GM18517 (cell line): ENCODE data around the gene NT5C2.
A peak's percentile ranks its signal among the peaks of the same experiment; 100 is the strongest.

Experiments
- ATAC-seq: cut with Tn5 transposase; IDR thresholded peaks from one replicate; pipeline ENCODE4 v1.9.1; 2021; ENCODE audit warnings: mild to moderate bottlenecking, moderate library complexity; ENCODE audit not compliant: unreplicated experiment

Gene NT5C2

DNA sequence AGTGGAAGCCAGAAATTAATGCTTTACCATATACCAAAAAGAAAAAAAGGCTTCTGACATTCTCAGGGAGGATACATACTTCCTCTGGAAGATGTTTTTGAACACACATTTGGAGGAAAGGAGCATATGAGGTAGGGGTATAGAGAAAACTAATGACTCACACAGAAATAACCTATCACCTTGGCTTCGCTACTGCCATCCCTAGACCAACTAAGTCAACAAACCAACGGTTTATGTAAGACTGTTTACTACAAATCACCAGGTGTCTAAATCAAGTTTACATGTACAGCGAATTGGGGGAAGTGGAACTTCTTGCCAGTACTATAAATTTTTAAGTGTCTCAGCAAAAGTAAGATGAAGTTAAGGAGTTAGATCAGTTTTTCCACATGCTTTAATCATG is 96.9 kb downstream of the NT5C2 start:
- no peak for ATAC-seq

DNA sequence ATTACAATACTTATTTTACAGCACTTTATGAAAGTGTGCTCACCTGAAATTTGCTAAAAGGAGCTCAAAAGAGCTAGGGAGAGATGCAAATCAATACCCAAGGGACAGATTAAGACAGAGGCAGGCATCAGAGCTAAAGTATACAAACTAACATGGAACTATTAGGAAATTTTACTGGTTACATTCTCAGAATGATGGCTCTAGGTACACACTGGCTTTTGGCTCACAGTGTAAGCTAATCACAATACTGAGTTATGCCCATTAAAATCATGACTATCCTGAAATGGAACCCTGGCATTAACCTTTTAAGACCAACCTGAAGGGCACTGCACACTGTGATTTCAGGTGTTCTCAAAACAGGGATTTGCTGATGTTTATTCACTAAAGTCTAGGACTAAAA is 98.1 kb downstream of the NT5C2 start:
- ATAC-seq, result no peak

DNA sequence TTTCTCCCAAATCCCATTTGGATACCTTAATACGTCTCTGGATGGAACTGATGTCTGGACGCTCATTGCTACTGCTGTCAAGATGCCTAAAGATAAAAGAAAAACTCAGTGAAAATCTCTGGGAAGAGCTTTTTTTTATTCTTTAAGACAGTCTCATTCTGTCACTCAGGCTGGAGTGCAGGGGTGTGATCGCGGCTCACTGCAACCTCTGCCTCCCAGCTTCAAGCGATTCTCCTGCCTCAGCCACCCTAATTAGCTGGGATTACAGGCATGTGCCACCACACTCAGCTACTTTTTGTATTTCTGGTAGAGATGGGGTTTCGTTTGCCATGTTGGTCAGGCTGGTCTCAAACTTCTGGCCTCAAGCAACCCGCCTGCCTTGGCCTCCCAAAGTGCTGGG is 102.2 kb downstream of the NT5C2 start:
- no peak for ATAC-seq

DNA sequence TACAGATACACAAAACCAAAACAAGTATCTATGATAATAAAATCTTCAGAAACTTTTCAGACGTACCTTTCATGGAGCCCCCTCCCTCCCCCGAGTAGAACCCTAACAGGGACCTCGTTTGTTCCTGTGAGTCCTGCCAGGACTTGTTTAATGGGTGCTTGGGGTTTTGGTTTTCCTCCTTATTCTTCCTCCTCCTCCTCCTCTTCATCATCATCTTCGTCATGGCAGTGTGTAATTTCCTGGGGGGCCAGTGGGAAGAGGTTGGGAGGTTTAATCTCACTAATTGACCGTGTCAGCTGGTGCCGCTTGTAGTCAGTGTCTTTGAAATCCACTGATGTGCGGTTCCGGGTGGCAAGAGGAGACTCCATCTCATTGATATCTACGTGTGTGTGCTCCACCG is 103.6 kb downstream of the NT5C2 start:
- ATAC-seq, result no peak

DNA sequence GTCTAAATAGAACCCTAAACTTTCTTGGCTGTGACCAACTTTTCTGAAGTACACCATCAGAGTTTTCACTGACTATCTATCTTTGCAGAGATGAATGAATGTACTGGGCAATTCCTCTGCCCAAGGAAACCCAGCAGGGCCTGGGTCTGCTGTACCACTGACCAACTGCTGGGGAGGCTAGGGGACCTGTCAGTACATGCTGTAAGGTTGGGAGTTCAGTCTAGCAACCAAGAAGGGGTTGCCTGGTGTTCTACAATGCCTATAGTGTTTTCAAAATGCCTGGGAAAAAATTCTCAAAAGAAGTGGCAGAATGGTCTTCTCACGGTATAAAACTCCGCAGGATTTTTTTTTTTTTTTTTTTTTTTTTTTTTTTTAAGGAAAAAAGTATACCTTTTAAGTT is 106.3 kb downstream of the NT5C2 start:
- no peak for ATAC-seq

DNA sequence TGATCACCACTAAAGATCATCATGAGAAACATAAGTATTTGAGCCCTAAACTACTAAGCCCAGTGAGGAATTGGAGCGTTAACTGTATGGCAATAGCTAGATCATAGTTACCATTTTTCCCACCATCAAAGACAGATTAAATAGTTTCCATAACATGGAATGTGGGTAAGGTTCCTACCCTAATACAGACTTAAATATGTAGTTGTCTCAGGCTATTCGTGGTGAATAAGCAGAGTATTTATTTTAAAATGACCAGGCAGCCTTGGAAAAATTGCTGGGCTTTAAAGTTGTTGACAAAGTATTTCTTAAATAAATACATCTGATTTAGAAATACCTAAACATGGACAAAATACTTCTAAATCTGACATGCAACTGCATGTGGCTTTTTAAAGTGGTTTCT is 106.8 kb downstream of the NT5C2 start:
- no peak for ATAC-seq

DNA sequence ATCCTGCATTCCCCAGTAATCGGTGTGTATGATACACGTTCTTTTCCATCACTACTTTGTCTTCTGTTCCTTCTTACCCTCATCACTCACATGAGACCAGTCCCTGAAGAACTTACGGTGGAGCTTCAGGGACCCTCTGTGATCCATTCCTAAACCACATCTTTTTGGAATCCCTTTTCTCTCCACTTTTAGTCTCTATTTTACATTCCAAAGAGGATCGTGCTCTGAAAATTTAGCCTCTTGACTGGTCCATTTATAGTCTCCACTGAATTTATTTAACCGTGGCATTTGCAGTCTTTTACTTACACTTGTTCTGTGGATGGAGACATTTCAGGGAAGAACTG is 109.1 kb downstream of the NT5C2 start:
- no peak for ATAC-seq

DNA sequence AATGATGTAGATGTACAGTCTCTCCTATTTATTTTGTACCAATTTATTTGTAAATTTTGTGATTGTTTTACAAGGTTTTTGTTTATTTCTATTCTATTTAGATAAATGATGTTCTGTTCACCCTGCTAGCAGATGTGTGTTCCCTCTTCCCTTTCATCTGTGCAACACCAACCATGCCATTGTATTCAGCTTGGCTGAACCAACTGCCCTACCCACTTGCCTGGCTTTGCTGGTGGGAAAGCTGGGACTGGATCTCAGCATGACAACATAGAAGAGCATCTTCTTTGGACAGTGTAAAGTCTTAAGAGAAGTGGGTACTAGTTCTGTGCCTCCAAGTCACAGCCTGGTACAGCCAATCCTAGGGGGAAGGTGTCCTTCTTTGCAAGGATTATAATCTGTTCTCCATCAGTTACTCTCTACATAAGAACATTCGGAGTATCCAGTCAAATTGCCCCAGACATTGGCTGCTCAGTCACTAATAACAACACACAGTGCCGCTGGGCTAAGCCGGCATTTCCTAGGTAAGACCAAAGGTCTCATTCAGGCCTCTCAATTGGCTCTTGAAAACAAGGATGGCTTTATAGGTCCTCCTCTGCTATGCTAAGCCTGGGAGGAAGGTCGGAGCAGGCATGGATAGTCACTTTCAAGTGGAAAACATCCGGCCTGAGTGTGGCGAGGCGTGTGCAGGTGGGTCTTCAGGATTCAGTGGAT is 109.7 kb downstream of the NT5C2 start:
- no peak for ATAC-seq

DNA sequence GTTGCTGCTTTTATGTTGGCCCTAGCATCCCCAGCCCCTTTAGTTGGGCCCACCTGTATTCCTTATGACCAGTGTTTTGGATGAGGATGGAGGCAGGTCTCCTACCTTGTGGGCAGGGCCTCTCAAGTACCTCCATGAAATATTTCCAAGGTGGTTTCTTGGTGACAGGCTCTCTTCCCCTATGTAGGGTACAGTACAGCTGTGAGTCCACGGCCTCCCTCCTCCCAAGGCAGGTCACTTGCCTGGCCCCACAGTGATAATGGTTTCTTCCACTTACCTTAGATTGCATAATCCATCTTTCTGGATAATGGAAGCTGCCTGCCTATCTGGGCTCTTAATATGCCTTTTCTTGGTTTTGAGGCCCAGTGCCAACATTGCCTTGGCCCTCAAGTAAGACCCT is 110.4 kb downstream of the NT5C2 start:
- no peak for ATAC-seq

DNA sequence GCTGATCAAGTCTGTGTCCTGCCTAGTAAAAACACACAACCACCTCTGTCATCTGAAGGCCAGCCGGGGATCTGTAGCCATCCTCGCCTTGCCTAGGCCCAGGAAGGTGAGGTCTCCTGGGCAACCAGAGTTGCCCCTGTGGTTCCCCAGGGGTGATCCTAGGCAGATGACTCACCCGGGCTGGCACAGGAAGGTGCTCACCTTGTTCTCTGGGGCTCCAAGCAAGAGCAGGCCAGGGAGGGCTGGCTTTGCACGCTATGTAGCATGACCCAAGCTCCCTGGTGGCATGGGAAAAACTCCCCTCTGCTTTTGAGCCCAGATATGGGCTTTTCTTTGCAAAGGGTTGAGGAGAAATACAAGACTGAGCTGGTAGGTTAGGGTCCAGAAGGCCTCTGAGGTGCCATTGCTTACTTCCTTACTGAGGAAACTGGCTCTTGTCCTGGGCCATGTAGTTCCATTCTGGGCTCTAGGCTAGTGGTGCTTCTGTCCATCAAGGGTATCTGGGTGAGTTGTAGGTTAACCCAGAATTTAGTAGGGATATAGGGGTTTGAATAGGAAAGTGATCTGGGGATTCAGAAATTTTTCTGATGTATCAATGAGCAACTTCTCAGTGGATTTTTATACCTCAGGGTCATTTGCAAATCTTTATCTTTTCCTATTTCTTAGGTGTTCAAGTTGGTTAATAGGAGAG is 112.0 kb downstream of the NT5C2 start:
- no peak for ATAC-seq

DNA sequence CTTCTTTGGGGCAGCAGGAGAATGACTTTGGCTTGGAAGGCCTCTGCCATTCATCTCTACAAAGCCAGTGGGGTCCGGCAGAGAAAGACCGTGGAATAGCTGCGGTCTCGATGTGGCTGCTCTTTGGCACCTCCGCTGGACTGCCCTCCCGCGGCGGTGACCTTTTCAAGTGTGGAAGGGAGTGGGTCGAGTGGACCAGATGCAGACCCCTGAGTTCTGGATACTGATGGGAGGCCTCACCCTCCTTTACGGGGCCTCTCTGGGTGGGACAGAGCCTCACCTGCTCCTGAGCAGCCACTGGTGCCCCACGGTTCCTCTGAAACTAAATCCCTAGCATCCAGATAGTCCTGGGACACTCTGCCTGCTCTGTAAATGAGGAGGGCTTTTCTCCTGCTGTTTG is 113.1 kb downstream of the NT5C2 start:
- ATAC-seq, result no peak

DNA sequence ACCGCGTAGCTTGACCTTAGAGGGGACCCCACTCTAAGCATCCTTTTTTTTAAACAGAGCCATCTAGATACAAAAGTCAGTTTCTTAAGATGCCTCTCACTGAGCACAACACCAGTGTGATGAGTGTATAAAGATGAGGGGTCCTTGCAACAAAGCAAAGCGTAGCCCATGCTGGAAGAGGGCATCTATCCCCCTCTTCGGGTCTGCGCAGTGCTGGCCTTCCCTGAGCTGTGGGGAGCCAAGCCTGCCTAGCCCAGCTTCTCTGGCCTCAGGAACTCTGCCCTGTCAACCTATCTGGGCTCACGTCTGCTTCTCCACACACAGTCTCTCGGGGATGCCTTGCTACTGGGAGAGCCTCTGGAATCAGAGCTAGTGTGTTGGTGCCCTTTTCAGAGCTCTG is 114.0 kb downstream of the NT5C2 start:
- no peak for ATAC-seq

DNA sequence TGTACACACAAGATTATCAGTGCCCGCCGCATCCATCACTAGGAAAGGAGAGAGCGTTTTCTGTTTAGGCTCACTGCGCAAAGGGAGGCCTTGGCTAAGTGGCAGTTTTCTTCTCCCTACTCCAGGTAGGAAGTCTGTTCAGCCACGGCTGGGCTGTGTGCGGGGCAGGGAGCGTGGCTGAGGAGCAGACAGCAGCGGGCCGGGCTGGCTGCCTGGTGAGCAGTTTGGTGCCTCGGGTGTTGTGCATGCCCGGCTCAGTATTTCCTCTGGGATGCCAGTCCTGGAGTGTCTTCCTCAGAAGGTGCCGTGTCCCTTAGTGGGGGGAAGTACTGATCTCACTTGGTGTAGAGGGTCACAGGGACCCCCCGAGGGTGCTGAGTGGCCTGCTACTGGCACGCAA is 114.4 kb downstream of the NT5C2 start:
- no peak for ATAC-seq

DNA sequence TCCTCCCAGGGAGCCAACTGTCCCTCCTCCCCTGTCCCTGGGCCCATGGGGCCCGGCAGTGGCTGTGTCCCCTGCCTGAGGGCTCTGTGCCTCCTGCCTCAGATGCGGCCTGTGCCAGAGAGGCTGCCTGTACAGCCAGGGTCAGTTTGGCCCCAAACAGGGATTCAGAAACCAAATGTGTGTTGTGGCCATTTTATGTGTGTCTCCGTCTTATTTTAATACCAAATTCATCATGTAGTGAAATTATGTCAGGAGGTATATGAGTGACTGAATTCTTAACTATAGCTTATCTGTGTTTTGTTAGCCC is 114.8 kb downstream of the NT5C2 start:
- no peak for ATAC-seq

DNA sequence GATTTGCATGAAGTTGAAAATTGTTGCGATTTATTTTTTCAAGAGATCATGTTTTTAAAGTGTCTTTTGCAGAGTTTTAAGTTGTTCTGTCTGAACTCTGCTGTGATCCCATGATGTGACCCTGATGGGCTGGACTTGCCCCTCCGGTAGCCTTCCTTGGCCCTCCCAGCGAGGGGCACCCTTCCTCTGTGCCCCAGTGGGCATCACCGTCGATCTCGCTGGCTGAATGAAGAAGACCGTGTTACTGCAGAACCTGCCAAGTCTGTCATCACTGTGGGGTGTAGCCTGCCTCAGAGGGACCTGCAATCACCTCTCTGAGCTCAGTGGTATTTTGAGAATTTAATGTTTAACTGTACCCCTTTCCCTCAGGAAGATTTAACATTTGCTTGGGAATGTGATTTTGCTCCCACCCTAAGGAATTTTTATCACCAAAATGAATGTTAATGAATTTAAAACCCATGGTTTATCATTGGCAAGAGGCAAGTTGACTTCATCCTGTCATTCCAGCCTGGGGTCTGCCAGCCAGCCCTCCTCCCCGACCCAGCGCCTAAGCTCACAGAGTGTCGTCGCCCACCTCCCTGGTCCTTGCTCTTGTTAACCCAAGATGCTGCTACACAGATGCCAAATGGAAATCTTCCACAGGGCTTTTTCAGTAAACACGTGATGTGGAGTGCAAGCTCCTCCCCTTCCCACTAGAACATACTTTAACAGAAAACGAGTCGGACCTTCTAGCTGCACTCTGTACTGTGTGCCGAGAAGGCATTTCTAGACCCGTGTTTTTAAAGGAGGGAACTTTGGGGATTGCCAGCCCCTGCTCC is 115.4 kb downstream of the NT5C2 start:
- ATAC-seq, result no peak

DNA sequence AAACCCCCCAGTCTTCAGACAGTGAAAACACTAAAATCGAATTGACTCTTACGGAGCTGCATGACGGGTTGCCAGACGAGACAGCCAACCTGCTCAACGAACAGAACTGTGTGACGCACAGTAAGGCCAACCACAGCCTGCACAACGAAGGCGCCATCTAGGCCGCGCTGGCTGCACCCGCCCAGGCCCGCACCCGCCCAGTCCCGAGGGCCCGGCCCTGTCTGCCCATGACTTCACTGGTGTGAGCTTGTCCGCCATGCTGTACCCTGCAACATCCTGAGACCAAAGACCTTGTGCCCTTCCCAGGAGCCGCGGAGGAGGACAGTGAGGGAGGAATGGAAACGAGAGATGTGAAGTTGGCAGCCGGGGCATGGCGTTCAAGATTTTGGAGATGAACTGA is 116.1 kb downstream of the NT5C2 start:
- ATAC-seq, result no peak

DNA sequence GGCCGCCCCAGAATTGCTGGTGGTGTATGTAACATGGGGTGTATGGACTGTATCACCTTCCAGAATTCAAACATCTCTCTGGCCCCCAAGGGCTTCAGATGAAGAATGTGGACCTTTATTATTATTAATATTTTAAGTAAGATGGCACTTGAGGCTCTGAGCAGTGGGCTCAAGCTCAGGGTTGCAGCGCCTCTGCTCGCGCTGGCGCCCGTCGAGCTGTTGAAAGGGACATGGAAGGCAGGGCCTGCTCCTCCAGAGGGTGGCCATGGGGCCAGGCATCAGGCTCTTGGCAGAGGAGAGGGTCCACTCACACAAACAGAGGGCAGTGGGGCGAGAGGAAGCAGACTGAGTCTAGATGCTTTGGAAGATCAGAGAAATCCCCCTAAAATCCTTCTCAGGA is 120.2 kb downstream of the NT5C2 start:
- ATAC-seq, result no peak

DNA sequence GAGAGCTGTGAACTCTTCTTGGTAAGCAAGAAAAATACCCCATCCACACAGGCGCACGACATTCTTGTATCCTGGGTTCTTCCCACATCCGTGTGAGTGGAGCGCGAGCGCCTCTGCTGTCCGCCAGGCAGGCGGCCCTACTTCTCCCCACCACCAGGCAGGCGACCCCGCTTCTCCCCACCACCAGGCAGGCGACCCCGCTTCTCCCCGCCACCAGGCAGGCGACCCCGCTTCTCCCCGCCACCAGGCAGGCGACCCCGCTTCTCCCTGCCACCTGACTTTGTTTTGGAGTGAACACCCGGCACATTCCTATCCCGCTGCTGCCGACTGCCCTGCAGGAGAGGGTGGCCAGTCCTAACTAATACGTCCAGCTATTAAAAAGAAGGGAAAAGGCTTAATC is 120.8 kb downstream of the NT5C2 start:
- ATAC-seq, result no peak

DNA sequence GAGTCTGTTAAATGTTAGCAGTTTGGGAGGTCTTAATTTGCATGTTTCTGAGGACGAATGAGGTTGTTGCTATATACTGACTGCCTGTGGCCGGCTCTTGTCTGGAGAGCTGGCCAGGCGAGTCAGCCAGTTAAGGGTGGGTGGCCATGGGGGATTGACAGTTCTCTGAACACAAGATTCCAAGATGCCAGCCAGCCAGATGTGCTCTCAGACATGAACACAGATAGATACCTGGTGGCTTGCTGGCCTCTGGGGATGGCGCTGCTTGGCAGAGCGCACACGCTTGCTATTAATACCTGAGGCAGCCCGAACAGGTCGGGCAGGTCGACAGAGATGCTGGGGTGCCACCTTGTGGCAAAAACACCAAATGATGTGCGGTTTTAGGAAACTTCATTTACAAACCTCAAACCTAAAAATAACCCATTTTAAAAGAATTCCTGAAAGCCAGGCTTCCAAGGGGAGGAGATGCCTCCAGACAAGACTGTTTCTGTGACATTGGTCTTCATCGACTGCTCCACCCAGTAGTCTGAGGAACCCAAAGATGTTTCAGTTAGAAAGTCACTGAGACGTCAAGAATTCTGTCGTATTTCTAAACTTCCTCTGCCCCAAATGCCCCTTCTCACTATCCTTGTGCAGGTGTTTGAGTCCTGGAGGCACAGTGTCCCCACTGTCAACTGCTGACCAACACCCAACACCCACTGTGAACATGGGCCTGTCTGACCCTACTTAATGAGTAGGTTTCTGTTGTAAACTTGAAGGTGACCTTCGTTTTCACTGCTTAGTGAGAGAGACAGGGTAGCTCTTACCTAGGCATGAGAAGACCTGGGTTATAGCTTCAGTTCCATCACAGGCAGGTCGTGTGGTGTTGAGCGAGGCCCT is 123.4 kb downstream of the NT5C2 start:
- peak; percentile 58 for ATAC-seq

DNA sequence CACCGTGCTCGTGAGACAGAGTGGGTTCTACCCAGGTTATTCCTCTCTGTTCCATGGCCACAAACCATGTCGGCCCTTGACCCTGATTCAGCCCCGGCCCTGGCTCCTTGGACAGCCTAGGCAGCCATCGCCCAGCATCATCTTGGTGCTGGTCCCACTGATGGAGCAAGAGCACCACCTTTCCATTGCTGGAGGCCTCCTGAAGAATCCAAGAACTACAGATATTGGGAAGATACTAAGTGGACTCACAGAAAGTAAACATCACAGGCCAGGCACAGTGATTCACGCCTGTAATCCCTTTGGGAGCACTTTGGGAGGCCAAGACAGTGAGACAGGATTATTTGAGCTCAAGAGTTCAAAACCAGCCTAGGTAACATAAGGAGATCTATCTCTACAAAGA is 125.1 kb downstream of the NT5C2 start:
- ATAC-seq, result no peak

DNA sequence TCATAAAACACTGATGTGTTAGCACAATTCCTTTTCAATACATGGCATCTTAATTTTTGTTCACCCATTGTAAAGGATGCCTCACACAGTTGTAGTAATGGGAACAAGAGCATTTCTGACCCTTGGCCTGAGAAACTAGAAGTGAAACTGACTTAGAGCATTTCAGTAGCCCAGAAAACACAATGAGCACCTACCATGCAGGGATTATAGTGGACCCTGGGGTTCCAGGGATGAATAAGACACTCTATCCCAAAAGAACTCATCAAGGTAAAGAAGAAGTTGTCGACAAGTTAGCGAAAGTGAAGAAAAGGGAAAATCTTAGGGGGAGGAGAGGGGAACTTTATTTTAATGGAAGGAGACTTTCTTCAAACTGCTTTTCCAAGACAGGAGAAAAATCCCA is 125.6 kb downstream of the NT5C2 start:
- no peak for ATAC-seq
